ENCODE results near the gene GCNT2.
"Not testable (repeated sequence)": the region's sequence is repeated elsewhere in the genome, so short reads cannot be mapped to it uniquely, and the experiment has no call there.

Gene GCNT2

GRCh38 chr6:10565913-10566312 lies 44.8 kb downstream of the GCNT2 start:
- TF ChIP-seq, protein P1, sequence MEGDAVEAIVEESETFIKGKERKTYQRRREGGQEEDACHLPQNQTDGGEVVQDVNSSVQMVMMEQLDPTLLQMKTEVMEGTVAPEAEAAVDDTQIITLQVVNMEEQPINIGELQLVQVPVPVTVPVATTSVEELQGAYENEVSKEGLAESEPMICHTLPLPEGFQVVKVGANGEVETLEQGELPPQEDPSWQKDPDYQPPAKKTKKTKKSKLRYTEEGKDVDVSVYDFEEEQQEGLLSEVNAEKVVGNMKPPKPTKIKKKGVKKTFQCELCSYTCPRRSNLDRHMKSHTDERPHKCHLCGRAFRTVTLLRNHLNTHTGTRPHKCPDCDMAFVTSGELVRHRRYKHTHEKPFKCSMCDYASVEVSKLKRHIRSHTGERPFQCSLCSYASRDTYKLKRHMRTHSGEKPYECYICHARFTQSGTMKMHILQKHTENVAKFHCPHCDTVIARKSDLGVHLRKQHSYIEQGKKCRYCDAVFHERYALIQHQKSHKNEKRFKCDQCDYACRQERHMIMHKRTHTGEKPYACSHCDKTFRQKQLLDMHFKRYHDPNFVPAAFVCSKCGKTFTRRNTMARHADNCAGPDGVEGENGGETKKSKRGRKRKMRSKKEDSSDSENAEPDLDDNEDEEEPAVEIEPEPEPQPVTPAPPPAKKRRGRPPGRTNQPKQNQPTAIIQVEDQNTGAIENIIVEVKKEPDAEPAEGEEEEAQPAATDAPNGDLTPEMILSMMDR (IDR thresholded peaks at IDR 0.05; ENCODE audit: low read depth, low read length): no peak

GRCh38 chr6:10567256-10568026 lies 46.3 kb downstream of the GCNT2 start:
- TF ChIP-seq, protein P1 (IDR thresholded peaks at IDR 0.05; ENCODE audit: low read depth, low read length): no peak
- no peak overlapping the region for H3K4me3 ChIP-seq (replicated peaks in 1 of 2; ENCODE audit: low read depth in 2 of 2, low read length in 2 of 2)
- DNase-seq (ENCODE audit: low read depth in 2 of 2): no peak

More at GRCh38 chr6:10565913-10566312, 44.8 kb downstream of the GCNT2 start:
- no peak overlapping the region for H3K4me3 ChIP-seq (replicated peaks in 1 of 2; ENCODE audit: low read depth in 2 of 2, low read length in 2 of 2)
- DNase-seq (ENCODE audit: low read depth in 2 of 2): no peak

GRCh38 chr6:10569392-10570127 lies 48.4 kb downstream of the GCNT2 start:
- DNase-seq (ENCODE audit: low read depth in 2 of 2): no peak
- H3K4me3 ChIP-seq (replicated peaks in 1 of 2; ENCODE audit: low read depth in 2 of 2, low read length in 2 of 2): no peak overlapping the region
- TF ChIP-seq, protein P1 (IDR thresholded peaks at IDR 0.05; ENCODE audit: low read depth, low read length): no peak

GRCh38 chr6:10575519-10575918 lies 54.4 kb downstream of the GCNT2 start:
- H3K4me3 ChIP-seq (replicated peaks in 1 of 2; ENCODE audit: low read depth in 2 of 2, low read length in 2 of 2); DNase-seq (ENCODE audit: low read depth in 2 of 2): not testable (repeated sequence)

GRCh38 chr6:10576226-10576625 lies 55.1 kb downstream of the GCNT2 start:
- no peak for DNase-seq (ENCODE audit: low read depth in 2 of 2)
- H3K4me3 ChIP-seq (replicated peaks in 1 of 2; ENCODE audit: low read depth in 2 of 2, low read length in 2 of 2): no peak overlapping the region
- TF ChIP-seq, protein P1 (IDR thresholded peaks at IDR 0.05; ENCODE audit: low read depth, low read length): no peak

DNA sequence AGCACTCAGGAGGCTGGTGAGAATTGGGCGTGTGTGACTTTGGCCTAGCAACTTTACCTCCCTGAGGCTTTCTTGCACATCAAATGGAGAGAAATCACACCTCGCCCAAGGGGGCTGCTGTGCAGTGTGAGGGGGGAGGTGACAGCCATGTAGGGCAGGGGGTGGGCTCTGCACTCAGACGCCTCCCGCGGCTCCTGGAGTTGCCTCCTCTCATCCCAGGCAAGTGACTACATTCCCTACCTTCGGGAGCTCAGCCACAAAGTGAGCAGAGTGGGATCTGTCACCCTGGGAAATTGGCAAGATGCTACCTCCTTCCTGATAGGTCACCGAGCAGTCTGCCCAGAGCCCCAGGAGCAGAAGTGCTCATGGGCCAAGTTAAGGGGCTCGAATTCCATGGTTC lies 56.0 kb downstream of the GCNT2 start:
- no peak overlapping the region for H3K4me3 ChIP-seq (replicated peaks in 1 of 2; ENCODE audit: low read depth in 2 of 2, low read length in 2 of 2)
- TF ChIP-seq, protein P1 (IDR thresholded peaks at IDR 0.05; ENCODE audit: low read depth, low read length): no peak
- no peak for DNase-seq (ENCODE audit: low read depth in 2 of 2)

GRCh38 chr6:10578723-10579122 lies 57.6 kb downstream of the GCNT2 start:
- no peak overlapping the region for H3K4me3 ChIP-seq (replicated peaks in 1 of 2; ENCODE audit: low read depth in 2 of 2, low read length in 2 of 2)
- TF ChIP-seq, protein P1 (IDR thresholded peaks at IDR 0.05; ENCODE audit: low read depth, low read length): no peak
- DNase-seq (ENCODE audit: low read depth in 2 of 2): no peak

All from cardiac fibroblast (primary cell).